ENCODE results near the gene ZNF324.
"Not testable (repeated sequence)": the region's sequence is repeated elsewhere in the genome, so short reads cannot be mapped to it uniquely, and the experiment has no call there.

Gene ZNF324

GRCh38 chr19:58498316-58499020 lies 31.6 kb downstream of the ZNF324 start:
- no peaks in the 10 kb centered on the region for H3F3A ChIP-seq (ENCODE audit: insufficient read depth, low read length)
- H4K20me1 ChIP-seq (ENCODE audit: insufficient read depth, low read length) = no peaks in the 10 kb centered on the region
- H3K36me3 ChIP-seq (ENCODE audit: insufficient read depth, low read length) = no peaks in the 10 kb centered on the region
- H3K4me3 ChIP-seq (ENCODE audit: low read depth, low read length, poor library complexity, severe bottlenecking) = peak overlapping the region; percentile 77
- H3K4me2 ChIP-seq (ENCODE audit: low read length) = peak overlapping the region; percentile 94
- no peaks in the 10 kb centered on the region for H3K79me2 ChIP-seq (ENCODE audit: insufficient read depth, low read length)
- peak overlapping the region; percentile 49 for H3K27ac ChIP-seq (ENCODE audit: low read depth, low read length, poor library complexity, severe bottlenecking)
- H3K9ac ChIP-seq (ENCODE audit: low read length) = peak overlapping the region; percentile 79
- H3K27me3 ChIP-seq (ENCODE audit: insufficient read depth, low read length) = no peaks in the 10 kb centered on the region
- H3K4me1 ChIP-seq (ENCODE audit: insufficient read depth, low read length, severe bottlenecking) = peaks cover 24% of the 10 kb centered on the region
- TF ChIP-seq CTCF (IDR thresholded peaks at IDR 0.05; ENCODE audit: low read length) (no peak), EZH2 (IDR thresholded peaks at IDR 0.05; ENCODE audit: borderline replicate concordance, low read length) (no peak)
- no peaks in the 10 kb centered on the region for H3K9me3 ChIP-seq (ENCODE audit: low read length)
- H2AFZ ChIP-seq (ENCODE audit: low read length) = no peak overlapping the region
- no peaks in the 10 kb centered on the region for H3K9me2 ChIP-seq (ENCODE audit: low read depth, low read length)

GRCh38 chr19:58499021-58499927 lies 32.4 kb downstream of the ZNF324 start:
- Histone ChIP-seq H3K27ac (ENCODE audit: low read depth, low read length, poor library complexity, severe bottlenecking) (peak overlapping the region; percentile 49), H3K36me3 (ENCODE audit: insufficient read depth, low read length) (no peaks in the 10 kb centered on the region), H3K4me3 (ENCODE audit: low read depth, low read length, poor library complexity, severe bottlenecking) (peak overlapping the region; percentile 77), H3K9ac (ENCODE audit: low read length) (peak overlapping the region; percentile 79), H3K9me3 (ENCODE audit: low read length) (no peaks in the 10 kb centered on the region), H3K27me3 (ENCODE audit: insufficient read depth, low read length) (no peaks in the 10 kb centered on the region), H3K4me2 (ENCODE audit: low read length) (peak overlapping the region; percentile 94), H3K4me1 (ENCODE audit: insufficient read depth, low read length, severe bottlenecking) (peaks cover 24% of the 10 kb centered on the region), H3K79me2 (ENCODE audit: insufficient read depth, low read length) (no peaks in the 10 kb centered on the region), H2AFZ (ENCODE audit: low read length) (peak overlapping the region; percentile 43; the same call in 1 of the 2 replicates), H3F3A (ENCODE audit: insufficient read depth, low read length) (no peaks in the 10 kb centered on the region), H3K9me2 (ENCODE audit: low read depth, low read length) (no peaks in the 10 kb centered on the region), H4K20me1 (ENCODE audit: insufficient read depth, low read length) (no peaks in the 10 kb centered on the region)
- TF ChIP-seq EZH2 (IDR thresholded peaks at IDR 0.05; ENCODE audit: borderline replicate concordance, low read length) (no peak), CTCF (IDR thresholded peaks at IDR 0.05; ENCODE audit: low read length) (peak; percentile 39; the same call in 1 of the 2 replicates)

GRCh38 chr19:58500242-58500641 lies 33.4 kb downstream of the ZNF324 start:
- H4K20me1 ChIP-seq (ENCODE audit: insufficient read depth, low read length) = no peaks in the 10 kb centered on the region
- H3K9me2 ChIP-seq (ENCODE audit: low read depth, low read length) = no peaks in the 10 kb centered on the region
- H3F3A ChIP-seq (ENCODE audit: insufficient read depth, low read length) = no peaks in the 10 kb centered on the region
- H3K4me3 ChIP-seq (ENCODE audit: low read depth, low read length, poor library complexity, severe bottlenecking) = no peak overlapping the region
- no peak for TF ChIP-seq EZH2 (IDR thresholded peaks at IDR 0.05; ENCODE audit: borderline replicate concordance, low read length)
- no peak for TF ChIP-seq CTCF (IDR thresholded peaks at IDR 0.05; ENCODE audit: low read length)
- H3K4me1 ChIP-seq (ENCODE audit: insufficient read depth, low read length, severe bottlenecking) = peaks cover 24% of the 10 kb centered on the region
- H3K36me3 ChIP-seq (ENCODE audit: insufficient read depth, low read length) = no peaks in the 10 kb centered on the region
- no peak overlapping the region for H2AFZ ChIP-seq (ENCODE audit: low read length)
- H3K27me3 ChIP-seq (ENCODE audit: insufficient read depth, low read length) = no peaks in the 10 kb centered on the region
- H3K27ac ChIP-seq (ENCODE audit: low read depth, low read length, poor library complexity, severe bottlenecking) = no peak overlapping the region
- H3K9me3 ChIP-seq (ENCODE audit: low read length) = no peaks in the 10 kb centered on the region
- no peak overlapping the region for H3K4me2 ChIP-seq (ENCODE audit: low read length)
- H3K9ac ChIP-seq (ENCODE audit: low read length) = no peak overlapping the region
- no peaks in the 10 kb centered on the region for H3K79me2 ChIP-seq (ENCODE audit: insufficient read depth, low read length)

GRCh38 chr19:58507602-58508223 lies 40.8 kb downstream of the ZNF324 start:
- not testable (repeated sequence) for H3K27me3 ChIP-seq (ENCODE audit: insufficient read depth, low read length); H3F3A ChIP-seq (ENCODE audit: insufficient read depth, low read length); H3K36me3 ChIP-seq (ENCODE audit: insufficient read depth, low read length)

More at GRCh38 chr19:58507602-58508223, 40.8 kb downstream of the ZNF324 start:
- not testable (repeated sequence) for H3K27ac ChIP-seq (ENCODE audit: low read depth, low read length, poor library complexity, severe bottlenecking); H4K20me1 ChIP-seq (ENCODE audit: insufficient read depth, low read length); H3K4me1 ChIP-seq (ENCODE audit: insufficient read depth, low read length, severe bottlenecking); H3K9me2 ChIP-seq (ENCODE audit: low read depth, low read length); H2AFZ ChIP-seq (ENCODE audit: low read length); H3K4me2 ChIP-seq (ENCODE audit: low read length); H3K79me2 ChIP-seq (ENCODE audit: insufficient read depth, low read length); H3K9ac ChIP-seq (ENCODE audit: low read length); H3K9me3 ChIP-seq (ENCODE audit: low read length); H3K4me3 ChIP-seq (ENCODE audit: low read depth, low read length, poor library complexity, severe bottlenecking)

All from OCI-LY1 (cell line).